GM12872 (cell line): Measurements from ENCODE around the gene CDC20.

Source experiments
- CTCF ChIP-seq: IDR thresholded peaks from 3 replicates; pipeline ENCODE4 v1.5.1; 2011; ENCODE audit warnings: low read depth, mild to moderate bottlenecking, low read length, moderate library complexity; ENCODE audit not compliant: insufficient read depth

Gene CDC20

GRCh38 chr1:43368646-43369020, 9.9 kb downstream of the CDC20 start:
- TF ChIP-seq CTCF, result no peak

DNA sequence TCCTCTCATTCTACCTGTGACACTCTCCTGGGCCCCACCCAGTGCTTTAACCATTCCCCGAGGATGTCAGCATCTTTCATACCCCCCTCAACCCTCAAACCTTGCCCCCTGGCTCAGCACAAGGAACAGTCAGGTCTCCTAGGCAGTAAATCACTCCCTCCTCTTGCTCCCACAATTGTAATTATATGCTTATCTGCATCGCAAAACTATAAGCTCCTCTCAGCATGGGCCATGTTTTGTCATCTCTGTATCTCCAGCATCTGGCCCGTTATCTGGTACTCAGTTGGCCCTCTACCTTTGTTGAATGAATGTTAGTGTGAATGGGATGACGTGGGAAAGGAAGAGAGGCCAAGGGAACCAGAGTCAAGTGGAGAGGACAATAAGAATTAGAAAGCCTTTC, 11.8 kb downstream of the CDC20 start:
- no peak for TF ChIP-seq CTCF

DNA sequence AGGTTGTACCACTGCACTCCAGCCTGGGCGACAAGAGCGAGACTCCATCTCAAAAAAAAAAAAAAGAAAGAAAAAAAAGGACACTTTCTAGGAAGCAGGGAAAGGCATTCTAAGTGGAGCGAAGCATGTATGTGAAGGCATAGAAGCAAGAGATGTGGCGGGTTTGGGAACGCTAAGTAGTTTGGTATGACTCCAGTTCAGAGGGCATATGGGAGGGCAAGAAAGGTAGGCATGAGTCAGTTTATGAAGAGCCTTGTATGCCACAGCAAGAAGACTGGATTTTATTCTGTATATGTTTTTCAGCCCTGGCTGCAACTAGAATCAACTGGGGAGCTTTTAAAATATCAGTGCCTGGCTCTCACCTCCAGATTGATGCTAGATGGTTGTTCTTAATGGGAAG, 13.4 kb downstream of the CDC20 start:
- no peak for TF ChIP-seq CTCF

DNA sequence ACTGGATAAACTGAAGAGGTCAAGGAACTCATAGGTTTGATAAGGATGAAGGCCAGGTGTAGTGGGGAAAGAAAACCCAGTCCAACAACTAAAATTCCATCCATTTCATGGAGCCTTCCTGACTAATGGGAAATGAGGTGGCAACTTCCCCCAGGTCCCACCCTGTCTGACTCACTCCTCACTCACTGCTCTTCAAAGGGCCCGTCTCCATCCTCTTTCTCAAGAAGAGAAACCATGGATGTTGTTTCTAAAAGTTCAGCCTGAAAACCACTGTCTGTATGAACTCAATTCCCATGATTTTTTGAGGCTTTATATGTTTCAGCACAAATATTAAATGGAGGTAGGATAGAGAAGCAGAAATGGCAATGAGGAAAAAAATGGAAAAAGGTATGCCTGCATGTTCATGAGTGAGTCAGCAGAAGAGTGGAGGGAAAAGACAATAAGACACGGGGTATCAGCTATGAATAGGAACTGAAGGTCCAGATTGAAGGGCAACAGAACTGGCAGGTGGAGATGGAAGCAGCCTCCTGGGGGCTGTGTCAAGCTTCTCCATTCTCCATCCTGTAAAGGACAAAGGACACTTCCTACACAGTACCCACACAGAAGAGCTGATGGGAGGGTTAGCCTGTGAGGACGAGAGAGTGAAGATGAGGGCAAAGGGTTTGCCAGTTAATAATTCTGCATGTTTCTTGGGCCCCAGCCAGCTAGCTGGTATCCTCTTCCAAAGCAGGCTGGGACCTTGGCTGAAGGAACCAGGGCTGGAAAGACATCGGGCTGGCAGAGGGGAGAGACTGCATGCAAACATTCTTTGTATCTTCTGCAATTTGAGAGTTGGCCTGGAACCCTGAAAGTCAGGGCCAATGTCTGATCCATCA, 14.5 kb downstream of the CDC20 start:
- no peak for TF ChIP-seq CTCF

DNA sequence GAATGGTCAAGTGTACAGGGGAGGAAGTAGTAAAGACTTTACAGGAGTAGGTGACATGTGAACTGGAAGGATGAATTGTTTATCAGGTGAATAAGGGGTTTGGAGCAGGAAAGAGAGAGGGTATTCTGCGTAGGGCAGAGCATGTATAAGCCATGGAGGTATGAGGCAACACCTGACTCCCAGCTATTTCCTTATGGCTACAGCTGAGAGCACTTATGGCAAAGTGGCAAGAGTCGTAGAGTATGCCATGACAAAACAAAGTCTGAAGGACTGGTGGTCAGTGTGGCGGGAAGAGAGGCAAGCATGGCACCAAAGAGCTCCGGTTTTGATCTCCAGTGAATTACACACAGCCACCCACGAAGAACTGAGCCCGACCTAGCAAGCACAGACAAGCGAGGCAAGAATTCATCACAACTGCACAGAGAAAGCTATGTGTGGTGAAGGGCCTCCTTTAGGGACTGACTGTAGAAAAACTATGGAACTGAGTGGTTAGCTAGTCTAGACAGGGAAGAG, 18.0 kb downstream of the CDC20 start:
- TF ChIP-seq CTCF, result no peak

DNA sequence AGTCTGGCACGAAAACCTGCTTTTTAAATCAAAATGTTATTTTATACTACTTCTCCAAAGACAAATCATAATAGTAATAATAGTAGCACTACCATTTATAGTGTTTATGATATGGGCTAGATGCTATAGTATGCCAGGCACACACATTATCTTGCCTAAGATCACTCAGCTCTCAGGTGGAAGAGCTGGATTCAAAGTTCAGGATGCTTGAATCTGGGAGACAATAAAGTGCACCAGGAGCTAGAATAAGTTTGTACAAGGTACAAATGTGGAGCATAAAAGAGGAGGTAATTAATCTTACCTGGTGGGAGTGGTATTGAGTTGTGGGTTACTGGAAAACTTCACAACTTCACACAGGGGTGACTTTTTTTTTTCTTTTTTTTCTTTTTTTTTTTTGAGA, 19.1 kb downstream of the CDC20 start:
- TF ChIP-seq CTCF, result no peak

DNA sequence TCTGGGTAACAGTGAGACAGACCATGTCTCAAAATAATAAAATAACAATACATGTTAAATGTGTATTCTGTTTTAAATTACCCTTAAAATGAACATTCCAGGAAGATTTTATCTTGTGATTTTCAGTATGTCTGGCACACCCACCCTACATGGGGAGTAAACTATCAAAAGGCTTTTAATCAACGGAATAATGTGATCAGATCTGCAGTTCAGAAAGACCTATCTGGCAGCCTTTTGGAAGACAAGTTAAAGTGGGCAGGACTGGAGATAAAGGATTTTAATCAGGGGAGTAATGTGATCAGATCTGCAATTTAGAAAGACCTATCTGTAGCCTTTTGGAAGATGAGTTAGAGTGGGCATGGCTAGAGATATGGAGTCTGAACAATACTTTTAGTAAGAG, 20.7 kb downstream of the CDC20 start:
- TF ChIP-seq CTCF, result no peak
